ENCODE data around the gene COL1A2.

COL1A2 gene

DNA sequence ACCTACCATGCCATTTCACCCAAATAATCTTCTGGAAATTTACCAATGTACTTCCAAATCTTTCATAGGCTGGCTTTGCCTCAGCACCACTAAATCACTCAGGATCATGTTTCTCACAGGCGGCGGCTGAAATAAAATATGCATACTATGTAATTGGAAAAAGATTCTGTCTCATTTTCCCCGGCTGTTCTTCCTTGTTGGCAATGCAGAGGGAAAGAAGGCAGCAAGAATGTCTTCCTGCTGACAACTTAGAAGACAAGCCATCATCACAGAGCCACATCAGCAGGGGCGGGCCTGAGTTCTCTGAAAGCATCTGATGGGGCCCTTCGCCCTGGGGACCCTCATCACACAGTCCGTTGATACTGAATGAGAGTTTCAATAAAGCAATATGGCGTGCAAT lies 39.2 kb upstream of the COL1A2 start:
- no peak for DNase-seq (ENCODE audit: low spot score)
- TF ChIP-seq, protein P1, sequence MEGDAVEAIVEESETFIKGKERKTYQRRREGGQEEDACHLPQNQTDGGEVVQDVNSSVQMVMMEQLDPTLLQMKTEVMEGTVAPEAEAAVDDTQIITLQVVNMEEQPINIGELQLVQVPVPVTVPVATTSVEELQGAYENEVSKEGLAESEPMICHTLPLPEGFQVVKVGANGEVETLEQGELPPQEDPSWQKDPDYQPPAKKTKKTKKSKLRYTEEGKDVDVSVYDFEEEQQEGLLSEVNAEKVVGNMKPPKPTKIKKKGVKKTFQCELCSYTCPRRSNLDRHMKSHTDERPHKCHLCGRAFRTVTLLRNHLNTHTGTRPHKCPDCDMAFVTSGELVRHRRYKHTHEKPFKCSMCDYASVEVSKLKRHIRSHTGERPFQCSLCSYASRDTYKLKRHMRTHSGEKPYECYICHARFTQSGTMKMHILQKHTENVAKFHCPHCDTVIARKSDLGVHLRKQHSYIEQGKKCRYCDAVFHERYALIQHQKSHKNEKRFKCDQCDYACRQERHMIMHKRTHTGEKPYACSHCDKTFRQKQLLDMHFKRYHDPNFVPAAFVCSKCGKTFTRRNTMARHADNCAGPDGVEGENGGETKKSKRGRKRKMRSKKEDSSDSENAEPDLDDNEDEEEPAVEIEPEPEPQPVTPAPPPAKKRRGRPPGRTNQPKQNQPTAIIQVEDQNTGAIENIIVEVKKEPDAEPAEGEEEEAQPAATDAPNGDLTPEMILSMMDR (IDR thresholded peaks at IDR 0.05), result no peak
- Histone ChIP-seq H3K4me3 (peak overlapping the region; percentile 26), H3K27ac (peak overlapping the region in 1 of 2 donors; percentile 61)

GRCh38 chr7:94357076-94357475 lies 37.6 kb upstream of the COL1A2 start:
- H3K27ac ChIP-seq, result no peak overlapping the region
- TF ChIP-seq, protein P1 (IDR thresholded peaks at IDR 0.05), result no peak
- DNase-seq (ENCODE audit: low spot score), result no peak
- no peak overlapping the region for H3K4me3 ChIP-seq

DNA sequence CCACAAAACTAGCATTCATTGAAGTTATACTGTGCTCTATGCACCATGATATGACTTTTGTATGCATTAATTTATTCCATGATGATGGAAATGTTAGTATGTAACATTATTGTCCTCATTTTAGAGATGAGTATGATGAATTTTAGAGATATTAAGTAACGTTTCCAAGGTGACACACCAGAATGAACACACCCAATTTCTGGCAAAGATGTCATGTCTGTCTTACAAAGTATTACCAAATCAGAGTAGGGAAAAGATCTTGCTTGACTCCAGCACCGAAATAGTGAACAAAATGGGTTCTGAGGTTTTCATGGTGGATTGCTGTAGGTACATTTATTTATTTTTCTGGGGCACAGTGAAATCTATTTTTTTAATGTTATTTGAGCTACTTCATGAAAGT lies 33.8 kb upstream of the COL1A2 start:
- DNase-seq (ENCODE audit: low spot score), result no peak
- no peak overlapping the region for H3K27ac ChIP-seq
- TF ChIP-seq, protein P1 (IDR thresholded peaks at IDR 0.05), result no peak

GRCh38 chr7:94362276-94362675 lies 32.4 kb upstream of the COL1A2 start:
- TF ChIP-seq, protein P1 (IDR thresholded peaks at IDR 0.05), result no peak
- no peak overlapping the region for H3K27ac ChIP-seq
- H3K4me3 ChIP-seq, result no peak overlapping the region
- DNase-seq (ENCODE audit: low spot score), result no peak

More for the DNA sequence above, 33.8 kb upstream of the COL1A2 start:
- no peak overlapping the region for H3K4me3 ChIP-seq

GRCh38 chr7:94364816-94365215 lies 29.9 kb upstream of the COL1A2 start:
- DNase-seq (ENCODE audit: low spot score), result no peak
- no peak overlapping the region for H3K27ac ChIP-seq
- TF ChIP-seq, protein P1 (IDR thresholded peaks at IDR 0.05), result no peak
- no peak overlapping the region for H3K4me3 ChIP-seq

GRCh38 chr7:94366163-94366562 lies 28.5 kb upstream of the COL1A2 start:
- Histone ChIP-seq H3K4me3 (no peak overlapping the region), H3K27ac (peak overlapping the region; percentile 61)
- no peak for DNase-seq (ENCODE audit: low spot score)
- TF ChIP-seq, protein P1 (IDR thresholded peaks at IDR 0.05), result no peak

DNA sequence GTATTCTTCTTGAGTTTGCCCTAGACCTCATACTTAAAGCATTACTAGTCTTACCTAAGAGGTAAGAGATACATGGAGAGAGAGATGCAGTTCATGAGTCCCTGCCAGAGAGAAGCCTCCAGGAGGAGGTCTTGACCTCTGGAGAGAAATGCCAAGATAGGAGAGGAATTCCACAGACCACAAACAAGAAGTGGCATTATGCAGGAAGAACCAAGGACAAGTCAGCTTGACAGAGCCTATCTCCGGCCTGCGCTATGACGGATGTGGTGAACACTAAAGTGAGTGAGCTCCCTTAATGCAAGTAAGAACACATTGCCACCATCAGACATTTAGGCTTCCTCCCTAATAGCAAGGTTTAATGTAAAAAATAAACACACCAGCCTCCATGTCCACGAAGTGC lies 27.9 kb upstream of the COL1A2 start:
- Histone ChIP-seq H3K4me3 (no peak overlapping the region), H3K27ac (peak overlapping the region; percentile 61)
- TF ChIP-seq, protein P1 (IDR thresholded peaks at IDR 0.05), result no peak
- DNase-seq (ENCODE audit: low spot score), result no peak
